Effector memory CD4-positive, alpha-beta T cell (primary cell): Measurements from ENCODE around the gene DRAP1.
A peak's percentile ranks its signal among the peaks of the same experiment; 100 is the strongest.

Source experiments
- DNase-seq, 3 donors: peaks; one replicate each; pipeline ENCODE4 v3.0.0-alpha.2; 2020
- H3K27ac ChIP-seq: 2 replicates; pipeline ENCODE4 v1.7.0; 2013; ENCODE audit warnings: mild to moderate bottlenecking, low read length, moderate library complexity; ENCODE audit not compliant: insufficient read depth, poor library complexity, severe bottlenecking
- H3K27me3 ChIP-seq: replicated peaks from 2 replicates; pipeline ENCODE4 v1.7.0; 2013; ENCODE audit warnings: mild to moderate bottlenecking, low read length; ENCODE audit not compliant: insufficient read depth, control insufficient read depth, poor library complexity, severe bottlenecking
- H3K36me3 ChIP-seq: 2 replicates; pipeline ENCODE4 v1.7.0; 2013; ENCODE audit warnings: mild to moderate bottlenecking, low read length, moderate library complexity; ENCODE audit not compliant: control insufficient read depth, insufficient read depth
- H3K4me1 ChIP-seq: 2 replicates; pipeline ENCODE4 v1.7.0; 2013; ENCODE audit warnings: low read length, mild to moderate bottlenecking; ENCODE audit not compliant: control insufficient read depth, insufficient read depth, poor library complexity, severe bottlenecking
- H3K4me3 ChIP-seq: 2 replicates; pipeline ENCODE4 v1.7.0; 2013; ENCODE audit warnings: low read length, low read depth, mild to moderate bottlenecking; ENCODE audit not compliant: insufficient read depth, poor library complexity, severe bottlenecking
- H3K9me3 ChIP-seq: 2 replicates; pipeline ENCODE4 v1.7.0; 2013; ENCODE audit warnings: mild to moderate bottlenecking, low read length, moderate library complexity; ENCODE audit not compliant: control insufficient read depth

The DRAP1 gene

GRCh38 chr11:65895482-65895981 is 23.7 kb upstream of the DRAP1 start:
- peaks cover 46% of the 10 kb centered on the region for H3K4me1 ChIP-seq
- no peaks in the 10 kb centered on the region for H3K36me3 ChIP-seq
- no peak overlapping the region for H3K27ac ChIP-seq
- H3K9me3 ChIP-seq, result no peaks in the 10 kb centered on the region
- peaks cover 11% of the 10 kb centered on the region for H3K27me3 ChIP-seq
- H3K4me3 ChIP-seq, result no peak overlapping the region
- no peak for DNase-seq

- Histone ChIP-seq H3K27me3 (peaks cover 11% of the 10 kb centered on the region), H3K9me3 (no peaks in the 10 kb centered on the region), H3K36me3 (no peaks in the 10 kb centered on the region), H3K27ac (no peak overlapping the region), H3K4me1 (peaks cover 51% of the 10 kb centered on the region), H3K4me3 (no peak overlapping the region)
- DNase-seq, result no peak
These were observed 22.9 kb upstream of the DRAP1 start for GRCh38 chr11:65896034-65896999.

GRCh38 chr11:65897020-65897471 is 22.2 kb upstream of the DRAP1 start:
- Histone ChIP-seq H3K9me3 (no peaks in the 10 kb centered on the region), H3K4me3 (no peak overlapping the region), H3K27ac (no peak overlapping the region), H3K36me3 (no peaks in the 10 kb centered on the region), H3K27me3 (peaks cover 11% of the 10 kb centered on the region), H3K4me1 (peaks cover 43% of the 10 kb centered on the region)
- no peak for DNase-seq

- H3K4me3 ChIP-seq, result peak overlapping the region; percentile 54
- H3K4me1 ChIP-seq, result peaks cover 26% of the 10 kb centered on the region
- H3K9me3 ChIP-seq, result no peaks in the 10 kb centered on the region
- no peak overlapping the region for H3K27ac ChIP-seq
- DNase-seq, result no peak
- H3K27me3 ChIP-seq, result peaks cover 11% of the 10 kb centered on the region
- no peaks in the 10 kb centered on the region for H3K36me3 ChIP-seq
These were observed 20.4 kb upstream of the DRAP1 start for GRCh38 chr11:65898656-65899355.

- H3K27ac ChIP-seq, result peak overlapping the region; percentile 26
- peak; percentile 44 to 46 (median 45) for DNase-seq
- H3K36me3 ChIP-seq, result no peaks in the 10 kb centered on the region
- H3K4me3 ChIP-seq, result peak overlapping the region; percentile 54
- H3K27me3 ChIP-seq, result peaks cover 11% of the 10 kb centered on the region
- H3K4me1 ChIP-seq, result peaks cover 19% of the 10 kb centered on the region
- H3K9me3 ChIP-seq, result no peaks in the 10 kb centered on the region
These were observed 19.7 kb upstream of the DRAP1 start for GRCh38 chr11:65899356-65900124.

- H3K4me1 ChIP-seq, result peaks cover 19% of the 10 kb centered on the region
- DNase-seq, result peak; percentile 94 to 96 (median 94)
- peak within 1 kb of the TSS; percentile 26 for H3K27ac ChIP-seq
- H3K36me3 ChIP-seq, result no peaks in the 10 kb centered on the region
- peak within 1 kb of the TSS; percentile 54 for H3K4me3 ChIP-seq
- peaks cover 11% of the 10 kb centered on the region for H3K27me3 ChIP-seq
- no peaks in the 10 kb centered on the region for H3K9me3 ChIP-seq
These were observed 18.9 kb upstream of the DRAP1 start, which contains the start of gene FOSL1 for GRCh38 chr11:65900125-65900898. FOSL1 (minus strand) TSS chr11:65900388; CDS start chr11:65900339, 49 bp downstream.

GRCh38 chr11:65900899-65901180 is 18.4 kb upstream of the DRAP1 start:
- no peak overlapping the region for H3K27ac ChIP-seq
- no peak for DNase-seq
- H3K4me1 ChIP-seq, result peaks cover 19% of the 10 kb centered on the region
- H3K27me3 ChIP-seq, result peaks cover 11% of the 10 kb centered on the region
- no peak overlapping the region for H3K4me3 ChIP-seq
- no peaks in the 10 kb centered on the region for H3K36me3 ChIP-seq
- H3K9me3 ChIP-seq, result no peaks in the 10 kb centered on the region

GRCh38 chr11:65903068-65903481 is 16.2 kb upstream of the DRAP1 start:
- H3K27me3 ChIP-seq, result peaks cover 11% of the 10 kb centered on the region
- peaks cover 19% of the 10 kb centered on the region for H3K4me1 ChIP-seq
- no peak overlapping the region for H3K4me3 ChIP-seq
- no peaks in the 10 kb centered on the region for H3K9me3 ChIP-seq
- no peak for DNase-seq
- H3K27ac ChIP-seq, result no peak overlapping the region
- no peaks in the 10 kb centered on the region for H3K36me3 ChIP-seq

GRCh38 chr11:65903715-65904114 is 15.5 kb upstream of the DRAP1 start:
- Histone ChIP-seq H3K4me1 (peaks cover 18% of the 10 kb centered on the region), H3K9me3 (no peaks in the 10 kb centered on the region), H3K36me3 (no peaks in the 10 kb centered on the region), H3K27me3 (peaks cover 11% of the 10 kb centered on the region), H3K4me3 (no peak overlapping the region), H3K27ac (no peak overlapping the region)
- no peak for DNase-seq
